Activated T-cell treated with anti-CD3 and anti-CD28 coated beads, Interleukin-2, amount 50 U/mL, for 4 hours (primary cell): ENCODE data around the gene RALGAPA2. TPM values are rescaled to one million over a fixed set of nuclear protein-coding genes. Genes with fewer than 3 reads are reported as not detected.

Source experiments
- ATAC-seq, 2 donors: fragments of 200-7000 bp; cut with Tn5 transposase; one replicate each; pipeline ENCODE4 v1.10.0; 2021
- DNase-seq: peaks from one replicate; pipeline ENCODE4 v3.0.0-alpha.2; 2020
- H3K27me3 Mint-ChIP-seq: one replicate; pipeline ENCODE4 v1.8.0; 2021; ENCODE audit warnings: low read depth, mixed read lengths
- H3K36me3 Mint-ChIP-seq: one replicate; pipeline ENCODE4 v1.8.0; 2022; ENCODE audit warnings: mixed read lengths; ENCODE audit not compliant: insufficient read depth
- H3K4me1 Mint-ChIP-seq: one replicate; pipeline ENCODE4 v1.8.0; 2021; ENCODE audit warnings: low read depth, mixed read lengths
- H3K4me3 Mint-ChIP-seq: one replicate; pipeline ENCODE4 v1.8.0; 2021; ENCODE audit warnings: mild to moderate bottlenecking, moderate library complexity, mixed read lengths
- H3K9me3 Mint-ChIP-seq: one replicate; pipeline ENCODE4 v1.8.0; 2021; ENCODE audit warnings: mixed read lengths
- total RNA-seq, 3 donors: library from RNA; stranded (reverse); gene quantifications; one replicate each; pipeline ENCODE4 v1.2.1, GENCODE V29; 2021

Gene RALGAPA2
- total RNA-seq, 3 donors from 2014 or later = 5.9 to 8.3 (median 7.2) TPM

GRCh38 chr20:20498076-20498861 is 214.2 kb downstream of the RALGAPA2 start:
- H3K4me1 Mint-ChIP-seq = peaks cover 31% of the 10 kb centered on the region
- DNase-seq = no peak
- H3K9me3 Mint-ChIP-seq = no peaks in the 10 kb centered on the region
- ATAC-seq = no peak
- H3K4me3 Mint-ChIP-seq = no peak overlapping the region
- no peaks in the 10 kb centered on the region for H3K27me3 Mint-ChIP-seq
- peaks cover 54% of the 10 kb centered on the region for H3K36me3 Mint-ChIP-seq

DNA sequence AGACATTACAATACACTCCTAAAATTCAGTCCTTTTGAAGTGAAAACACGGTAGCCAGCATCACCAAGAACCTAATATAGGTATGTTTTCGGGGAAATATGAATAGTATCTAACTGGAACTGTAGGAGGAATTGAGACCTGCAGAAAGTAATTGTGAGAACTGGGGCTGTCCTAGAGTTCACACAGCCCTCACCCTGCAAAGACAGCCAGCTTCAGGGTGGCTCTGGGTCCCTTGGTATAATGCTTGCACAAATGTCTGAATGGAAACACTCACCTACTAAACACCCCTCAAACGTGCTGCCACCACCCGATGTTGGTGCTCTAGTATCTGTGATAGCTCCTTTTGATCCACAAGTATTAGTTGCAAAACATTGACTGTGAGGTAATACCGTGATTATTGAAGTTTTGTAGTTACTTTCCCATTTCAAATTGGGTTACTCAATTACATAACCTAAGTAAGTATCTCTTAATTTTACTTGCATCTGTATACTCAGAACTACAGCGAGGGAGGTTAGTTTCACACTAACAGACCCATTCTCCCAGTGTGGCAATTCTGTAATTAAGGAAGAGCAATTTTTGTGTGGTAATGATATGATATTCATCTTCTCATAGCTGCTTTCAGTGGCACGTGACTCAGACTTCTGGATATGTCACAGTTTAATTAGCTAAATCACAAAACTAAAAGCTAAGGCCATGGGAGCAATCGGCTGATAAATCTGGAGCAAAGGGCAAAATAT is 215.0 kb downstream of the RALGAPA2 start:
- Mint-ChIP-seq H3K4me1 (peaks cover 33% of the 10 kb centered on the region), H3K36me3 (peaks cover 51% of the 10 kb centered on the region)
- ATAC-seq = peak; percentile 71 to 78

DNA sequence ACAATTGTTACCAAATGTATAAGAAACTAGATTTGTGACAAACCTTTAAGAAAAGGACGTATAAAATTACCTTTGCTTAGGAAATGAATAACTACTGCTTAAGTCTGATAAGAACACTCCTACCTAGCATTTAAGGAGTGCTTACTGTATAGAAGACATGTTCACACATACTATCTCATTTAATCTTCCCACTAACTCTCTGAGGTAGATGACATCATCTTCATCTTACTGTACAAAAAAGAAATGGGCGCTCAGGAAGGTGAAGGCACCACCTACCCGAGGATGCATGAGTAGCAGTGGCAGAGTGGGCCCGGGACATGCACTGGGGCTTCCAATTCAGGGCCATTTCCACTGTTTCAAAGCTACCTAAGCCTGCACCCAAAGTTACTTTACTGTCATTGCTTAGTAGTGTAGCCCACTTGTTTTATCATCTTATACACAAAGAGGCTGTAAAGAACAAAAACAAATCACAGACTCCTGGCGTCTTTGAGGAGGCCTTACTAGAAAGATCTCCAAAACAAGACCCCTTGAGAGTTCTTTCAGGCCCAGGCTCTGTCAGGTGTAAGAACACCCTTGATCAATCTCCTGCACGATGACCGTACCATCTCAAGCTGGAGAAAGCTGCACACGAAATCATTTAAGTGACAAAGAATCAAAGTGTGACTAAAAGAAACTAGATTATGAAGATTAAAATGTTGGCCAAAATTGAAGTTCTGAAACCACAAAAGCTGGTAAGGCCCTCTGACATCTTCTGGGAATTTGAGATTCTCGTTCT is 216.5 kb downstream of the RALGAPA2 start:
- H3K27me3 Mint-ChIP-seq = no peaks in the 10 kb centered on the region
- peaks cover 45% of the 10 kb centered on the region for H3K36me3 Mint-ChIP-seq
- no peak overlapping the region for H3K4me3 Mint-ChIP-seq
- DNase-seq (no peak), ATAC-seq (peak; percentile 16 to 27)
- H3K9me3 Mint-ChIP-seq = no peaks in the 10 kb centered on the region
- H3K4me1 Mint-ChIP-seq = peaks cover 48% of the 10 kb centered on the region

More for the DNA sequence above, 215.0 kb downstream of the RALGAPA2 start:
- Mint-ChIP-seq H3K4me3 (peak overlapping the region; percentile 48), H3K9me3 (no peaks in the 10 kb centered on the region), H3K27me3 (no peaks in the 10 kb centered on the region)
- no peak for DNase-seq

GRCh38 chr20:20493701-20494100 is 218.7 kb downstream of the RALGAPA2 start:
- H3K4me3 Mint-ChIP-seq = no peak overlapping the region
- no peaks in the 10 kb centered on the region for H3K9me3 Mint-ChIP-seq
- H3K36me3 Mint-ChIP-seq = peaks cover 44% of the 10 kb centered on the region
- ATAC-seq (no peak), DNase-seq (no peak)
- H3K4me1 Mint-ChIP-seq = peaks cover 65% of the 10 kb centered on the region
- no peaks in the 10 kb centered on the region for H3K27me3 Mint-ChIP-seq

DNA sequence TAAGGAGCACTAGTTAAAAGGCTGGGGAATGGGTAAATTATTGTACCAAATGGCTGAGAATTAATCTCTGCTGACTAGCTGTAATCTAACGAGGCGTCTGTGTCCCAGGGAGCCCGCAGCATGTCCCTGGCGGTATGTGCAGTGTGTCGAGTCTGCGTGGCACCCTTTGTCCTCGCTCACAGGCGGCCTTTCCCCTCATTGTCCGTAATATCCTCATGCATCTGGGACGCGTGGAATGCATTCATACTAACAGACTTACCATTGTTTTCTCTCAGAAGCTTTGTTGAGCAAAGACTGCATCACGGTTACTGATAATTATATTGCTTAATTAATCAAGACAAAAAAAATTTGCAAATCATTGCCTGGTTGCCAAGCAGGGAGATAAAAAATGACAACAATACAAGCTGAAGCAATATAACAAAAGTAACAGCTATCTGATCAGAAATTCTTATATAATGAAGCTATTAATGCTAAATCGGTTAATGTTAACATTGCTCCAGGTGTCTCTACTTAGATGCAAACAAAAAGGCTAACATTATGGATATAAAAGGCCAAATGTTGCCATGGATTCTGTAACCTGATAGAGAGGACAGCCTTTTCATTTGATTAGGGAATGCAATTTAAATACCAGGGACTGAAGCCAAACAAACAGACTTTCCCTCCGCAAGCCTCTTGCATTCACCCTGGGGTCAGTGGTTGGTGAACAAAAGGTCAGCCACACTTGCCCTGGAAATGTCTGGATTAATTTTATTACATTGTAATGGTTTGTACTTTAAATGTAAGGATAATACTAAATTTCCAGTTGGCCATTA is 219.7 kb downstream of the RALGAPA2 start:
- H3K9me3 Mint-ChIP-seq = no peaks in the 10 kb centered on the region
- ATAC-seq (no peak), DNase-seq (no peak)
- H3K4me3 Mint-ChIP-seq = no peak overlapping the region
- no peaks in the 10 kb centered on the region for H3K27me3 Mint-ChIP-seq
- H3K4me1 Mint-ChIP-seq = peaks cover 64% of the 10 kb centered on the region
- H3K36me3 Mint-ChIP-seq = peaks cover 42% of the 10 kb centered on the region

- no peaks in the 10 kb centered on the region for H3K27me3 Mint-ChIP-seq
- no peak for ATAC-seq
- H3K4me3 Mint-ChIP-seq = peak overlapping the region; percentile 25
These were observed 220.6 kb downstream of the RALGAPA2 start for GRCh38 chr20:20491784-20492264.

GRCh38 chr20:20491110-20491783 is 221.2 kb downstream of the RALGAPA2 start:
- Mint-ChIP-seq H3K36me3 (peaks cover 43% of the 10 kb centered on the region), H3K4me1 (peaks cover 64% of the 10 kb centered on the region), H3K4me3 (peak overlapping the region; percentile 77), H3K9me3 (peaks cover 7% of the 10 kb centered on the region), H3K27me3 (no peaks in the 10 kb centered on the region)
- DNase-seq (no peak), ATAC-seq (peak; percentile 72)

More at GRCh38 chr20:20491784-20492264, 220.6 kb downstream of the RALGAPA2 start:
- H3K4me1 Mint-ChIP-seq = peaks cover 62% of the 10 kb centered on the region
- DNase-seq = no peak
- H3K9me3 Mint-ChIP-seq = peaks cover 2% of the 10 kb centered on the region
- peaks cover 38% of the 10 kb centered on the region for H3K36me3 Mint-ChIP-seq

DNA sequence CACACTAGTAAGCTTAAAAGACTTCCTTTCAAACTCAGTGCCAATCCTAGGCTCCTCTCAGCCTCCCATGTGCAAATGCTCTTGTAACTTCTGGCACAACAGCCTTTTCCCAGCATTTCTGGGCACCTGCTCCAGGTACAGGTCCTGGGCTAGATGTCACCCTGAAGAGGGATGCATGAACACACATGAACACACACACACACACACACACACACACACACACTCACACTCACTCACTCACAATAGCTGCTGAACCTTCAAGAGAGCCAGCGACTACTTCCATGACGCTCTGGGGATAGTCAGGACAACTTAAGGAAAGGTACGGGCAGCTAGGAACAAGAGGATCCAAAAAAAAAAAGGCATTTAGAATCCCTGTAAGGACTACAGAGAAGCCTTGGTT is 221.8 kb downstream of the RALGAPA2 start:
- H3K27me3 Mint-ChIP-seq = no peaks in the 10 kb centered on the region
- H3K36me3 Mint-ChIP-seq = peaks cover 38% of the 10 kb centered on the region
- no peak for DNase-seq
- peaks cover 7% of the 10 kb centered on the region for H3K9me3 Mint-ChIP-seq
- peak overlapping the region; percentile 77 for H3K4me3 Mint-ChIP-seq
- no peak for ATAC-seq
- peaks cover 59% of the 10 kb centered on the region for H3K4me1 Mint-ChIP-seq

GRCh38 chr20:20489648-20490341 is 222.6 kb downstream of the RALGAPA2 start:
- Mint-ChIP-seq H3K27me3 (no peaks in the 10 kb centered on the region), H3K36me3 (peaks cover 41% of the 10 kb centered on the region), H3K4me3 (peak overlapping the region; percentile 37), H3K9me3 (peaks cover 7% of the 10 kb centered on the region), H3K4me1 (peaks cover 55% of the 10 kb centered on the region)
- no peak for DNase-seq
- ATAC-seq = no peak

- peaks cover 7% of the 10 kb centered on the region for H3K9me3 Mint-ChIP-seq
- H3K4me3 Mint-ChIP-seq = peak overlapping the region; percentile 27
- peaks cover 36% of the 10 kb centered on the region for H3K36me3 Mint-ChIP-seq
- peaks cover 55% of the 10 kb centered on the region for H3K4me1 Mint-ChIP-seq
- peak; percentile 27 to 28 for ATAC-seq
- DNase-seq = no peak
- no peaks in the 10 kb centered on the region for H3K27me3 Mint-ChIP-seq
These were observed 223.4 kb downstream of the RALGAPA2 start for GRCh38 chr20:20489054-20489453.

DNA sequence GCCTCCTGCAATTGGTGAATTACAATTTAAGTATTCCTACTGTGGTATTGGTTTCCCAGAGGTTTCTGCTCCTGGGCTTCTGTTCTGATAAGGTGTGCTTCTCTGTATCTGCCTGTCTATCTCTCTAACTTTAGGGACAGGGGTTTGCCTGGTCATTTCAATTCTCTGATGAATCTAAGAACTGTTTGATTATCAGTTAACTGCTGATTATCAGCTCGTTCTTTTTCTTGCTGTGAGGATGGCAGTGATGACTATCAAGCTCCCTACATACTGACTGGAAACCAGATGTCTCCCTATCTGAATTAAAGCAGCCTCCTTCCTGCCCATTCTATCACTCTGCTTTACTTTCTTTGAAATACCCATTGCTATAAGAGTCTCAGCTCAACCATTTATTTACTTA is 224.1 kb downstream of the RALGAPA2 start:
- peaks cover 39% of the 10 kb centered on the region for H3K36me3 Mint-ChIP-seq
- ATAC-seq = no peak
- peaks cover 7% of the 10 kb centered on the region for H3K9me3 Mint-ChIP-seq
- no peaks in the 10 kb centered on the region for H3K27me3 Mint-ChIP-seq
- peaks cover 55% of the 10 kb centered on the region for H3K4me1 Mint-ChIP-seq
- peak overlapping the region; percentile 58 for H3K4me3 Mint-ChIP-seq
- DNase-seq = no peak

DNA sequence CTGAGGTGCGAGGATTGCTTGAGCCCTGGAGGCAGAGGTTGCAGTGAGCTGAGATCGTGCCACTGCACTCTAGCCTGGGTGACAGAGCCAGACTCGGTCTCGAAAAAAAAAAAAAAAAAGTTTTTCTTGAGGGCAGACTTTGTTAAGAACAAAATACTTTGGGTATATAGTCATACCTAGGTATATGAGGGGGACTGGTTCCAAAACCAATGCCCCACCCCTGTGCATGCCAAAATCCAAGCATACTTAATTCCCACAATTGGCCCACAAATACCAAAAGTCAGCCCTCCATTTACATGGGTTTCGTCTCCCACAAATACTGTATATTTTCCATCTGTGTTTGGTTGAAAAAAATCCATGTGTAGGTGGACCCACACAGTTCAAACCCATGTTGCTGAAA is 224.6 kb downstream of the RALGAPA2 start:
- Mint-ChIP-seq H3K4me1 (peaks cover 58% of the 10 kb centered on the region), H3K27me3 (no peaks in the 10 kb centered on the region), H3K36me3 (peaks cover 43% of the 10 kb centered on the region), H3K4me3 (no peak overlapping the region), H3K9me3 (peaks cover 7% of the 10 kb centered on the region)
- no peak for DNase-seq
- peak; percentile 7 to 12 for ATAC-seq

GRCh38 chr20:20483328-20483727 is 229.1 kb downstream of the RALGAPA2 start:
- peaks cover 37% of the 10 kb centered on the region for H3K4me1 Mint-ChIP-seq
- no peak for ATAC-seq

More at GRCh38 chr20:20483328-20483727, 229.1 kb downstream of the RALGAPA2 start:
- Mint-ChIP-seq H3K9me3 (peaks cover 7% of the 10 kb centered on the region), H3K4me3 (no peak overlapping the region), H3K36me3 (peaks cover 34% of the 10 kb centered on the region), H3K27me3 (no peaks in the 10 kb centered on the region)
- DNase-seq = no peak
